Forelimb muscle (tissue), 1 donor: Measurements from ENCODE around the gene PCAT6. TPM values are rescaled to one million over a fixed set of nuclear protein-coding genes. Genes with fewer than 3 reads are reported as not detected.
"Not testable (repeated sequence)": the region's sequence is repeated elsewhere in the genome, so short reads cannot be mapped to it uniquely, and the experiment has no call there.

ENCODE experiments used
- DNase-seq: peaks from one replicate; pipeline ENCODE4 v3.0.0-alpha.2; 2013; ENCODE audit warnings: low read depth
- polyA plus RNA-seq: library from polyadenylated mRNA; unstranded; fragments of 120-200 nt; gene quantifications from one replicate; pipeline ENCODE4 v1.2.1, GENCODE V29; 2013; ENCODE audit not compliant: insufficient read length

PCAT6 gene
- polyA plus RNA-seq: 1.6 TPM

GRCh38 chr1:202810615-202811295 lies at the start of gene PCAT6:
Gene PCAT6, plus strand, starts transcription at chr1:202810954.
- peak; percentile 79 for DNase-seq

GRCh38 chr1:202762019-202762418 lies 48.7 kb upstream of the PCAT6 start:
- DNase-seq: no peak

GRCh38 chr1:202765721-202766120 lies 45.0 kb upstream of the PCAT6 start:
- no peak for DNase-seq

- no peak for DNase-seq
These were observed 40.6 kb upstream of the PCAT6 start for GRCh38 chr1:202770135-202770534.

- no peak for DNase-seq
These were observed 29.6 kb upstream of the PCAT6 start for GRCh38 chr1:202781180-202781579.

GRCh38 chr1:202786804-202787203 lies 23.9 kb upstream of the PCAT6 start:
- no peak for DNase-seq

GRCh38 chr1:202788800-202789199 lies 22.0 kb upstream of the PCAT6 start:
- no peak for DNase-seq

- no peak for DNase-seq
These were observed 19.5 kb upstream of the PCAT6 start for GRCh38 chr1:202791077-202791747.

- no peak for DNase-seq
These were observed 16.6 kb upstream of the PCAT6 start for GRCh38 chr1:202794051-202794740.

- DNase-seq: not testable (repeated sequence)
These were observed 15.8 kb upstream of the PCAT6 start for GRCh38 chr1:202794931-202795330.

- no peak for DNase-seq
These were observed 14.1 kb upstream of the PCAT6 start for GRCh38 chr1:202796670-202797069.

- no peak for DNase-seq
These were observed 12.5 kb upstream of the PCAT6 start for GRCh38 chr1:202798260-202798659.

- no peak for DNase-seq
These were observed 11.9 kb upstream of the PCAT6 start for GRCh38 chr1:202798792-202799331.

GRCh38 chr1:202800742-202801141 lies 10.0 kb upstream of the PCAT6 start:
- no peak for DNase-seq

GRCh38 chr1:202801175-202801574 lies 9.6 kb upstream of the PCAT6 start:
- DNase-seq: no peak

GRCh38 chr1:202802034-202802433 lies 8.7 kb upstream of the PCAT6 start:
- DNase-seq: no peak

GRCh38 chr1:202802998-202803932 lies 7.5 kb upstream of the PCAT6 start:
- DNase-seq: no peak

GRCh38 chr1:202804126-202804525 lies 6.6 kb upstream of the PCAT6 start:
- DNase-seq: no peak

- no peak for DNase-seq
These were observed 4.6 kb upstream of the PCAT6 start for GRCh38 chr1:202805886-202806844.

GRCh38 chr1:202806845-202807450 lies 3.8 kb upstream of the PCAT6 start:
- DNase-seq: no peak
